Trophoblast cell (in vitro differentiated cells and primary cell): ENCODE measurements around the gene CAMSAP1.

Experiments
- DNase-seq, 2 donors: peaks; one replicate each; pipeline ENCODE4 v3.0.0-alpha.2; 2016
- H2AFZ ChIP-seq: 2 replicates; pipeline ENCODE4 v1.6.1; 2013; ENCODE audit warnings: low read length, moderate library complexity, mild to moderate bottlenecking; ENCODE audit not compliant: insufficient read depth, poor library complexity
- H2AK5ac ChIP-seq: 2 replicates; pipeline ENCODE4 v1.6.1; 2013; ENCODE audit warnings: mild to moderate bottlenecking, low read length
- H2BK120ac ChIP-seq: 2 replicates; pipeline ENCODE4 v1.6.1; 2013; ENCODE audit warnings: low read length, mild to moderate bottlenecking, moderate library complexity; ENCODE audit not compliant: insufficient read depth, poor library complexity
- H2BK12ac ChIP-seq: 2 replicates; pipeline ENCODE4 v1.6.1; 2013; ENCODE audit warnings: mild to moderate bottlenecking, low read length, moderate library complexity
- H2BK5ac ChIP-seq: 2 replicates; pipeline ENCODE4 v1.6.1; 2013; ENCODE audit warnings: low read length, low read depth, moderate library complexity, mild to moderate bottlenecking; ENCODE audit not compliant: poor library complexity
- H3K14ac ChIP-seq: 2 replicates; pipeline ENCODE4 v1.6.1; 2013; ENCODE audit warnings: mild to moderate bottlenecking, low read length
- H3K18ac ChIP-seq: 2 replicates; pipeline ENCODE4 v1.6.1; 2013; ENCODE audit warnings: mild to moderate bottlenecking, low read length
- H3K23ac ChIP-seq: 2 replicates; pipeline ENCODE4 v1.6.1; 2013; ENCODE audit warnings: low read length
- H3K27ac ChIP-seq: 2 replicates; pipeline ENCODE4 v1.5.1; 2013; ENCODE audit warnings: low read depth, mild to moderate bottlenecking, inconsistent platforms, low read length, moderate library complexity
- H3K27me3 ChIP-seq: 2 replicates; pipeline ENCODE4 v1.6.1; 2013; ENCODE audit warnings: inconsistent platforms, mild to moderate bottlenecking, low read length, moderate library complexity; ENCODE audit not compliant: insufficient read depth
- H3K36me3 ChIP-seq, 2 experiments: 1 replicate in 1 of 2; 2 replicates in 1 of 2; pipeline ENCODE4 v1.6.1; 2013; ENCODE audit warnings: low read length in 2 of 2, mild to moderate bottlenecking in 2 of 2, moderate library complexity in 1 of 2; ENCODE audit not compliant: insufficient read depth in 2 of 2, control insufficient read depth in 1 of 2
- H3K4ac ChIP-seq: 2 replicates; pipeline ENCODE4 v1.6.1; 2013; ENCODE audit warnings: low read depth, mild to moderate bottlenecking, low read length, moderate library complexity
- H3K4me1 ChIP-seq, 2 experiments: 1 replicate in 1 of 2; 2 replicates in 1 of 2; pipeline ENCODE4 v1.6.1; 2013; ENCODE audit warnings: low read length in 2 of 2, mild to moderate bottlenecking in 2 of 2, moderate library complexity in 1 of 2; ENCODE audit not compliant: insufficient read depth in 2 of 2, control insufficient read depth in 1 of 2
- H3K4me2 ChIP-seq: 2 replicates; pipeline ENCODE4 v1.6.1; 2013; ENCODE audit warnings: inconsistent platforms, mild to moderate bottlenecking, low read length, moderate library complexity
- H3K4me3 ChIP-seq: 2 replicates; pipeline ENCODE4 v1.5.1; 2013; ENCODE audit warnings: mild to moderate bottlenecking, low read depth, low read length, inconsistent platforms
- H3K79me1 ChIP-seq: one replicate; pipeline ENCODE4 v1.6.1; 2013; ENCODE audit warnings: low read length
- H3K79me2 ChIP-seq: 2 replicates; pipeline ENCODE4 v1.6.1; 2013; ENCODE audit warnings: low read length, mild to moderate bottlenecking; ENCODE audit not compliant: control insufficient read depth, insufficient read depth, poor library complexity
- H3K9ac ChIP-seq: 2 replicates; pipeline ENCODE4 v1.6.1; 2013; ENCODE audit warnings: mild to moderate bottlenecking, low read length
- H3K9me3 ChIP-seq: 2 replicates; pipeline ENCODE4 v1.6.1; 2013; ENCODE audit warnings: low read depth, mild to moderate bottlenecking, control low read depth, inconsistent platforms, low read length; ENCODE audit not compliant: insufficient read depth
- H4K12ac ChIP-seq: 2 replicates; pipeline ENCODE4 v1.6.1; 2013; ENCODE audit warnings: low read depth, mild to moderate bottlenecking, low read length, moderate library complexity
- H4K8ac ChIP-seq: 2 replicates; pipeline ENCODE4 v1.6.1; 2013; ENCODE audit warnings: low read depth, mild to moderate bottlenecking, low read length, moderate library complexity
- H4K91ac ChIP-seq: one replicate; pipeline ENCODE4 v1.6.1; 2013; ENCODE audit warnings: low read depth, mild to moderate bottlenecking, low read length, moderate library complexity
- WGBS: extraction: QIAGEN DNeasy Blood & Tissue Kit; methylation state at CpG from one replicate; pipeline ENCODE4 v1.1.7; 2013; ENCODE audit warnings: missing lambda C conversion rate; ENCODE audit not compliant: insufficient read length, insufficient coverage; ENCODE audit errors: extremely low coverage; 5-methylcytosine and 5-hydroxymethylcytosine counted together

Gene CAMSAP1

DNA sequence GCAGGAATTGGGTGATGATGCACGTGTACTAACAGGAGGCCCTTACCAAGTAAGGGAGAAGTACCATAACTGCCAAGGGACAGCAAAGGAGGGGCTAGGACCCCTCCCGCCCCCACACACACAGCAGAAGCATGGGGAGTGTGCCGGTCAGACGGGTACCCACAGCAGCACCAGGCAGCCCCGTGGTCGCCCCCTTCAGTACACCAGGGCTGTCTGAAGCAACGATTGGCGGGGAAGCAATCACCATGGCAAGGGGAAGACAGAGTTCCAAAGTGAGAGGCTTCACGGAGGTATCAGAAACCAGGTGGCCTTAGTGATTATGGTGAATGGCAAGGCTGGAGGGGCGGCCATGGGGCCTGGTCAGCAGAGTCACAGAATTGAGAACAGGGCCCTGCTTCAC, 72.2 kb downstream of the CAMSAP1 start:
- H2AK5ac ChIP-seq = no peak overlapping the region
- H3K4me3 ChIP-seq = no peak overlapping the region
- H2AFZ ChIP-seq = no peak overlapping the region
- no peak overlapping the region for H2BK120ac ChIP-seq
- no peak overlapping the region for H4K12ac ChIP-seq
- no peak overlapping the region for H3K27ac ChIP-seq
- no peak overlapping the region for H3K14ac ChIP-seq
- no peaks in the 10 kb centered on the region for H3K27me3 ChIP-seq
- DNase-seq = no peak
- no peak overlapping the region for H3K23ac ChIP-seq
- no peak overlapping the region for H2BK5ac ChIP-seq
- WGBS = no CpG with 5 or more reads among the region's 10 CpGs
- no peak overlapping the region for H3K9ac ChIP-seq
- no peak overlapping the region for H4K8ac ChIP-seq
- H3K4me2 ChIP-seq = no peak overlapping the region
- no peaks in the 10 kb centered on the region for H3K4me1 ChIP-seq
- no peaks in the 10 kb centered on the region for H3K79me2 ChIP-seq
- H3K4ac ChIP-seq = no peak overlapping the region
- H3K36me3 ChIP-seq = peaks cover 1 to 11% of the 10 kb centered on the region in 2 experiments
- H4K91ac ChIP-seq = no peak overlapping the region
- no peak overlapping the region for H3K18ac ChIP-seq
- no peaks in the 10 kb centered on the region for H3K79me1 ChIP-seq
- H3K9me3 ChIP-seq = peaks cover 9% of the 10 kb centered on the region
- no peak overlapping the region for H2BK12ac ChIP-seq

DNA sequence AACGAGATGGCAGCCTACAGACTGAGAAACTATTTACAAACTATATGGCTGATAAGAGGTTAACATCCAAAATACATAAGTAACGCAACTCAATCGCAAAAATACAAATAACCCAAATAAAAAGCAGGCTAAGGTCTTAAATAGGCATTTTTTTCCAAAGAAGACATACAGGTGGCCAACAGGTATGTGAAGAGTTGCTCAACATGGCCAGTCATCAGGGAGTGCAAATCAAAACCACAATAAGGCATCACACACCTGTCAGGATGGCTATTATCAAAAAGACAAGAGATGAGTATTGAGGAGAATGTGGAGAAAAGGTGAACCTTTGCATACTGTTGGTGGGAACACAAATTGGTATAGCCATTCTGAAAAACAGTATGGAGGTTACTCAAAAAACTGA, 73.5 kb downstream of the CAMSAP1 start:
- Histone ChIP-seq H2AK5ac (no peak overlapping the region), H3K27ac (no peak overlapping the region), H3K4me2 (no peak overlapping the region), H3K36me3 (peaks cover 0 to 11% of the 10 kb centered on the region in 2 experiments), H3K23ac (no peak overlapping the region), H3K14ac (no peak overlapping the region), H4K12ac (no peak overlapping the region), H2AFZ (no peak overlapping the region), H2BK120ac (no peak overlapping the region), H4K8ac (no peak overlapping the region), H3K9ac (no peak overlapping the region), H3K4me1 (no peaks in the 10 kb centered on the region), H3K27me3 (no peaks in the 10 kb centered on the region), H3K79me1 (no peaks in the 10 kb centered on the region), H4K91ac (no peak overlapping the region), H2BK5ac (no peak overlapping the region), H3K18ac (no peak overlapping the region), H3K4me3 (no peak overlapping the region), H3K79me2 (no peaks in the 10 kb centered on the region), H2BK12ac (no peak overlapping the region), H3K9me3 (peaks cover 9% of the 10 kb centered on the region), H3K4ac (no peak overlapping the region)
- DNase-seq = no peak
- WGBS = no CpG with 5 or more reads among the region's 3 CpGs

DNA sequence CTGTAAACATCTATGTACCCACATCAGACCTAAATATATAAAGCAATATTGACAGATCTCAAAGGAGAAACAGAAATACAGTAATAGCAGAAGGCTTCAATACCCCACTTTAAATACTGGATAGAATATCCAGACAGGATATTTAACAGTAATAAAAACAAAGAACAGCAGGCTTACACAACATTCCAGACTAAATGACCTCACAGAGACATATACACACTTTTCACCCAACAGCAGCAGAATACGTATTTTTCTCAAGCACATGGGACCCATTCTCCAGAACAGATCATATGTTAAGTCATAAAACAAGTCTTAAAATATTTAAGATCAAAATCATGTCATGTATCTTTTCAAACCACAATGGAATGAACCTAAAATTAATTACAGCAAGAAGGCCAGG, 76.8 kb downstream of the CAMSAP1 start:
- Histone ChIP-seq H3K23ac (no peak overlapping the region), H4K8ac (no peak overlapping the region), H3K27ac (no peak overlapping the region), H2BK5ac (no peak overlapping the region), H3K79me2 (no peaks in the 10 kb centered on the region), H2BK12ac (no peak overlapping the region), H3K27me3 (no peaks in the 10 kb centered on the region), H2BK120ac (no peak overlapping the region), H3K36me3 (peaks cover 7 to 10% of the 10 kb centered on the region in 2 experiments), H3K9ac (no peak overlapping the region), H3K4me2 (no peak overlapping the region), H4K91ac (no peak overlapping the region), H3K18ac (no peak overlapping the region), H3K79me1 (no peaks in the 10 kb centered on the region), H3K4me3 (no peak overlapping the region), H3K9me3 (no peaks in the 10 kb centered on the region), H4K12ac (no peak overlapping the region), H3K4me1 (no peaks in the 10 kb centered on the region), H2AK5ac (no peak overlapping the region), H2AFZ (no peak overlapping the region), H3K4ac (no peak overlapping the region), H3K14ac (no peak overlapping the region)
- WGBS = no CpG with 5 or more reads among the region's 1 CpG
- DNase-seq = no peak

DNA sequence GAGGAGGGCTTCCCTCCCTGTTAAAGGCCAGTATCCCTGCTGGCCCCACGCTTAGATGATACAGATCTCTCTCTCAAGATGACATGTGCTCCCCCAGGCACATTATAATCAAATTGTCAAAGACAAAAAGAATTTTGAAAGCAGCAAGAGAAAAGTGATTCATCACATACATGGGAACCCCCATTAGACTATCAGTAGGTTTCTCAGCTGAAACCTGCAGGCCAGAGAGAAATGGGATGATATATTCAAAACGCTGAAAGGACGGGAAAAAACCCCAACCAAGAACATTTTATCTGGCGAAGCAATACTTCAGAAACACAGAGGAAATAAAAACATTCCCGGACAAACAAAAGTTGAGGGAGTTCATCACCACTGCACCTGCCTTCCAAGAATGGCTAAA, 78.7 kb downstream of the CAMSAP1 start:
- no peak overlapping the region for H4K91ac ChIP-seq

More for the DNA sequence above, 78.7 kb downstream of the CAMSAP1 start:
- Histone ChIP-seq H3K79me2 (no peaks in the 10 kb centered on the region), H3K4me2 (no peak overlapping the region), H4K12ac (no peak overlapping the region), H3K23ac (no peak overlapping the region), H2AFZ (no peak overlapping the region), H4K8ac (no peak overlapping the region), H3K27ac (no peak overlapping the region), H3K4me3 (no peak overlapping the region), H3K9me3 (no peaks in the 10 kb centered on the region), H3K79me1 (no peaks in the 10 kb centered on the region), H3K9ac (no peak overlapping the region), H2BK120ac (no peak overlapping the region), H3K36me3 (peaks cover 9 to 12% of the 10 kb centered on the region in 2 experiments), H3K4ac (no peak overlapping the region), H3K4me1 (no peaks in the 10 kb centered on the region), H3K14ac (no peak overlapping the region), H2BK12ac (no peak overlapping the region), H2AK5ac (no peak overlapping the region), H2BK5ac (no peak overlapping the region), H3K27me3 (no peaks in the 10 kb centered on the region), H3K18ac (no peak overlapping the region)
- WGBS = no CpG with 5 or more reads among the region's 5 CpGs
- no peak for DNase-seq
